ENCODE results near the gene TRPM2.

The TRPM2 gene

GRCh38 chr21:44473915-44474555, 120.6 kb downstream of the TRPM2 start:
- TF ChIP-seq CTCF (IDR thresholded peaks at IDR 0.05; ENCODE audit: control insufficient read depth, insufficient read depth, low read depth, low read length, missing control alignments), result no peak
- H3K4me3 ChIP-seq (ENCODE audit: control insufficient read depth, low read depth, low read length), result no peak overlapping the region
- DNase-seq (ENCODE audit: low read depth), result no peak

GRCh38 chr21:44475266-44475845, 121.9 kb downstream of the TRPM2 start:
- H3K4me3 ChIP-seq (ENCODE audit: control insufficient read depth, low read depth, low read length), result no peak overlapping the region
- DNase-seq (ENCODE audit: low read depth), result no peak
- no peak for TF ChIP-seq CTCF (IDR thresholded peaks at IDR 0.05; ENCODE audit: control insufficient read depth, insufficient read depth, low read depth, low read length, missing control alignments)

- no peak for TF ChIP-seq CTCF (IDR thresholded peaks at IDR 0.05; ENCODE audit: control insufficient read depth, insufficient read depth, low read depth, low read length, missing control alignments)
- DNase-seq (ENCODE audit: low read depth), result no peak
- no peak overlapping the region for H3K4me3 ChIP-seq (ENCODE audit: control insufficient read depth, low read depth, low read length)
Measured at GRCh38 chr21:44477131-44477530, 123.7 kb downstream of the TRPM2 start.

GRCh38 chr21:44477712-44478111, 124.3 kb downstream of the TRPM2 start:
- DNase-seq (ENCODE audit: low read depth), result no peak
- TF ChIP-seq CTCF (IDR thresholded peaks at IDR 0.05; ENCODE audit: control insufficient read depth, insufficient read depth, low read depth, low read length, missing control alignments), result no peak
- H3K4me3 ChIP-seq (ENCODE audit: control insufficient read depth, low read depth, low read length), result no peak overlapping the region

- no peak overlapping the region for H3K4me3 ChIP-seq (ENCODE audit: control insufficient read depth, low read depth, low read length)
- no peak for DNase-seq (ENCODE audit: low read depth)
- TF ChIP-seq CTCF (IDR thresholded peaks at IDR 0.05; ENCODE audit: control insufficient read depth, insufficient read depth, low read depth, low read length, missing control alignments), result no peak
Measured at GRCh38 chr21:44478124-44478800, 124.8 kb downstream of the TRPM2 start.

- no peak for DNase-seq (ENCODE audit: low read depth)
- no peak for TF ChIP-seq CTCF (IDR thresholded peaks at IDR 0.05; ENCODE audit: control insufficient read depth, insufficient read depth, low read depth, low read length, missing control alignments)
- H3K4me3 ChIP-seq (ENCODE audit: control insufficient read depth, low read depth, low read length), result no peak overlapping the region
Measured at GRCh38 chr21:44478801-44479167, 125.4 kb downstream of the TRPM2 start.
